22Rv1 (cell line): Measurements from ENCODE around the gene USP40.

ENCODE experiments used
- H3K27ac ChIP-seq: fragments of 450-650 bp; 2 replicates; pipeline ENCODE4 v1.5.1; 2017
- ZFX ChIP-seq: fragments of 450-650 bp; IDR thresholded peaks from 2 replicates; pipeline ENCODE4 v1.6.1; 2017; ENCODE audit warnings: antibody characterized with exemption, borderline replicate concordance
- TF ChIP-seq, protein P1 (sequence below): fragments of 450-650 bp; IDR thresholded peaks from 2 replicates; pipeline ENCODE4 v1.5.1; 2017; ENCODE audit warnings: mild to moderate bottlenecking

Gene USP40

GRCh38 chr2:233437439-233437955 is 129.1 kb downstream of the USP40 start:
- no peak overlapping the region for H3K27ac ChIP-seq
- TF ChIP-seq ZFX: no peak
- TF ChIP-seq, protein P1, sequence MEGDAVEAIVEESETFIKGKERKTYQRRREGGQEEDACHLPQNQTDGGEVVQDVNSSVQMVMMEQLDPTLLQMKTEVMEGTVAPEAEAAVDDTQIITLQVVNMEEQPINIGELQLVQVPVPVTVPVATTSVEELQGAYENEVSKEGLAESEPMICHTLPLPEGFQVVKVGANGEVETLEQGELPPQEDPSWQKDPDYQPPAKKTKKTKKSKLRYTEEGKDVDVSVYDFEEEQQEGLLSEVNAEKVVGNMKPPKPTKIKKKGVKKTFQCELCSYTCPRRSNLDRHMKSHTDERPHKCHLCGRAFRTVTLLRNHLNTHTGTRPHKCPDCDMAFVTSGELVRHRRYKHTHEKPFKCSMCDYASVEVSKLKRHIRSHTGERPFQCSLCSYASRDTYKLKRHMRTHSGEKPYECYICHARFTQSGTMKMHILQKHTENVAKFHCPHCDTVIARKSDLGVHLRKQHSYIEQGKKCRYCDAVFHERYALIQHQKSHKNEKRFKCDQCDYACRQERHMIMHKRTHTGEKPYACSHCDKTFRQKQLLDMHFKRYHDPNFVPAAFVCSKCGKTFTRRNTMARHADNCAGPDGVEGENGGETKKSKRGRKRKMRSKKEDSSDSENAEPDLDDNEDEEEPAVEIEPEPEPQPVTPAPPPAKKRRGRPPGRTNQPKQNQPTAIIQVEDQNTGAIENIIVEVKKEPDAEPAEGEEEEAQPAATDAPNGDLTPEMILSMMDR: no peak

DNA sequence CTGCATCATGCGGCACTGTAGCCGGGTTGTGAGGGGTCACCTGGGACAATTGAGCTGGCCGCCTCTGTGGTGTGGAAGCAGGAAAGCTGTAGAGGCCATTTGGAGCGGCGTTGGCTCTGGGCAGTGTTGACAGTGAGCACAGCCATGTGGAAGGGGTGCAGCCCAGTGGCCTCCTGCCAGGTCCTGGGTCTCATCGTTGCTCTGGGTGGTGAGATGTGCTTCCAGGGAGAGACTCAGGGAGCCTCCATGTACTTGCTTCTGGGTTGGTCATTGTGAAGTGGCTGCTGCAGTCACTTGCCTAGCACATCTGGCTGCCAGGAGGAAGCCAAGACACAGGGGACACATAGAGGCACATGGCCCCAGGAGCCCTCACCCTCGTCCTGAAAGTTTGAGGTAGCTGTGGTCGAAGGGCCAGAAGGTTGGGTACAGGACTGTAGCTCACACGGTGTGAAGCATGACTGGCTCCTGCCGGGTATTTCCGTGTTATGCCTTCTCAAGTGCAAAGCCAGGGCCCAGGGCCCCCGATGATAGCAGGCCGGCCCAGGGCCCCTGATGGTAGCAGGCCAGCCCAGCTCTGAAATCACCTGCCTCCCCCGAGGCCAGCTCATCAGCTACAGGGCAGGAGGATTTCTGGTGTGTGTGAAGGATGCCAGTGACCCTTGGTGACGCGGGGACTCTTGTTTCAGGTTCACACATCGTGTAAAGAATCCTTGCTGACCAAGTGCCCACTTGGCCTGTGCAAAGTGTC is 129.7 kb downstream of the USP40 start:
- H3K27ac ChIP-seq: no peak overlapping the region
- no peak for TF ChIP-seq ZFX
- TF ChIP-seq, protein P1: no peak

- no peak overlapping the region for H3K27ac ChIP-seq
- TF ChIP-seq, protein P1: no peak
- no peak for TF ChIP-seq ZFX
Observed at GRCh38 chr2:233436191-233436581, 130.4 kb downstream of the USP40 start.

GRCh38 chr2:233435436-233436190 is 131.0 kb downstream of the USP40 start:
- no peak overlapping the region for H3K27ac ChIP-seq
- no peak for TF ChIP-seq ZFX
- TF ChIP-seq, protein P1: no peak

DNA sequence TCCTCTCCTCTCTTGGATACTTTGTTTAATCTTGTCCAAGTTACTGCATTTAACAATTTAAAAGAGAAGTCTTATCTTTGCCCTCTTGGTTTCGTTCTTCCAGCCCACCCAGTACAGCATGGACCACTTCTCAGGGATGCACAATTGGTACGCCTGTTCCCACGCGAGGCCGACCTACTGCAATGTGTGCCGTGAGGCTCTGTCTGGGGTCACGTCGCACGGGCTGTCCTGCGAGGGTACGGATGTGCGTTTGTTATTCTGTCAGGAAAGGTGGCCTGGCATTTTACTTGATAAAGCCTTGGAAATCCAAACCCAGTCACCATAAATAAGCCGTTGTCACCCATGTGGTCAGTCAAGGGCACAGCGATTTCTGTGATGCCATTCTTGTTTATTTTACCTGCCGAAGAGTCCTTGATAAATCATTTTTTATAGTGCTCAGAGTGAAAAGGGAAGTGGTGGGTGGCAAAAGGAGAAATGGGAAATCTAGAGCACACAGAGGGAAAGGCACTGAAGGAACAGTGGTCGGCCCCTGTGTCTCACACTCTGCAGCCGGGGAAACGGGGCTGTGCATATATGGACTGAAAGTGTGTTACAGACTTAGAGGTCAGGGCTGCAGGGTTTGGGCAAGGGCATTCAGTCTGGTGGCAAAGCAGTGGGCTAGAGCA is 131.8 kb downstream of the USP40 start:
- no peak for TF ChIP-seq ZFX
- TF ChIP-seq, protein P1: no peak
- no peak overlapping the region for H3K27ac ChIP-seq

- no peak overlapping the region for H3K27ac ChIP-seq
- TF ChIP-seq, protein P1: no peak
- no peak for TF ChIP-seq ZFX
Observed at GRCh38 chr2:233433794-233434193, 132.8 kb downstream of the USP40 start.

DNA sequence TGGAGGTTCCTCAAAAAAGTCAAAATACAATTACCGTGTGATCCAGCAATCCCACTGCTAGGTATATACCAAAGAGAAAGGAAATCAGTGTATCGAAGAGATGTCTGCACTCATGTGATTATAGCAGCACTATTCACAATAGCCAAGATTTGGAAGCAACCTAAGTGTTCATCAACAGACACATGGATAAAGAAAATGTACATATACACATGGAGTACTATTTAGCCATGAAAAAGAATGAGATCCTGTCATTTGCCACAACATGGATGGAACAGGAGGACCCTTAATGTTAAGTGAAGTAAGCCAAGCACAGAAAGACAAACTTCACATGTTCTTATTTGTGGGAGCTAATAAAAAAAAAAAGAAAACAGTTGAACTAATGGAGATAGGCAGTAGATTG is 133.6 kb downstream of the USP40 start:
- TF ChIP-seq ZFX: no peak
- TF ChIP-seq, protein P1: no peak
- no peak overlapping the region for H3K27ac ChIP-seq
